GM12873 (cell line): Measurements from ENCODE around the gene HS6ST3.

Source experiments
- CTCF ChIP-seq: IDR thresholded peaks from 2 replicates; pipeline ENCODE4 v1.5.1; 2012; ENCODE audit warnings: low read depth, mild to moderate bottlenecking, moderate library complexity, low read length, control low read depth; ENCODE audit not compliant: insufficient read depth; ENCODE audit errors: missing control alignments

The HS6ST3 gene

DNA sequence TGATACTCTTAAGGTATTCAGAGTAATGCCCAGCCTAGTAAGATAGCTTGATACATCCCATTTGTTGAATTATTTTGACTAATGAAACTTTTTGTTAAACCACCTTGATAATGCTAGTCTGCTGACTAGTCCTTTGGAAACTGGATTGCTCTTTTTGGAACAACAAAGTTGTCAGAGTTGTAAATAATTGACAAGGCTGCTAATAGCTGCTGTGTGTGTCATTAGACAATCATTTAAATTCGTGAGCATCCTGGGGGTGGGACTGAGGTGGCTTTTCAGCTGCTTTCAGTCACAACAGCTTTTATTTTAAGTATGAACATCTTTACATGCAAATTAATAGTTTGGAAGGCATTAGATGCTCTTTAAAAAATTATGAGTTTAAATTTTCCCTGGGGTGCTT, 153.5 kb downstream of the HS6ST3 start:
- no peak for TF ChIP-seq CTCF

GRCh38 chr13:96248103-96248502, 158.2 kb downstream of the HS6ST3 start:
- no peak for TF ChIP-seq CTCF

DNA sequence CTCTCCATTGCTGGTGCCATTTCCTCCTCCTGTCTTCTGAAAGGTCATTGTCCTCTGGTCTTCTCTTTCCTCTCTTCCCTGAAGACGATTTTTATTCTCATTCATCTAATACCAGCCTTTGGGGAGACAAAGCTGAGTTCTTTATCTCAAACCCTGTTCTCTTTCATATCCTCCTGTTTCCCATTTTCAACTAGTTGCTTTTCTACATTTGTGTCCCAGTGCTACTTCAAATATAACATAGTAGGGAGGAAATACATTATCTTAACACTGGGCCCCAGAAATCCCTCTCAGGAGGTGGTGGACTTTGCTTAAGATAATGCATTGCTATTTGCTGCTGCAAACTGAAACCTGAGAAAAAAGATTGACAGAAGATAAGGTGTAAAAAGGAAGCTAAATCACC, 159.1 kb downstream of the HS6ST3 start:
- no peak for TF ChIP-seq CTCF

GRCh38 chr13:96252903-96253302, 163.0 kb downstream of the HS6ST3 start:
- no peak for TF ChIP-seq CTCF

DNA sequence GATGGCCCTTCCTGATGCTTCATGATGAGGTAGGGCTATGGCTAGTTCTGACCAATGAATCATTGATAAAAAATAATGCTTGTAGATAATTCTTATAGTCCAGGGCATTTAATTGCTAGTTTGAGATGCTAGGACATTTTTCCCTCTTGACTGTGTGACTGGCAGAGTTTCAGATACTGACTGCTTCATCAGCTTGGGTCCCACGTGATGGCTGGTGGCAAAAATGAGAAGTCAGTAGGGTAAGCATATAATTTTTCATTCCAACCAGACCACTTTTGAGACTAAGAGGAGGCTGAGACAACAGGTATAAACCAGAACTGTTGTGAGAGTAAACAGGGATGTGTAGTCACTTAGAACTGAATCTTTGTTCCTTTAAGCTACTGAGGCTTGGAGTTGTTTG, 183.3 kb downstream of the HS6ST3 start:
- no peak for TF ChIP-seq CTCF

GRCh38 chr13:96274046-96274445, 184.1 kb downstream of the HS6ST3 start:
- no peak for TF ChIP-seq CTCF

DNA sequence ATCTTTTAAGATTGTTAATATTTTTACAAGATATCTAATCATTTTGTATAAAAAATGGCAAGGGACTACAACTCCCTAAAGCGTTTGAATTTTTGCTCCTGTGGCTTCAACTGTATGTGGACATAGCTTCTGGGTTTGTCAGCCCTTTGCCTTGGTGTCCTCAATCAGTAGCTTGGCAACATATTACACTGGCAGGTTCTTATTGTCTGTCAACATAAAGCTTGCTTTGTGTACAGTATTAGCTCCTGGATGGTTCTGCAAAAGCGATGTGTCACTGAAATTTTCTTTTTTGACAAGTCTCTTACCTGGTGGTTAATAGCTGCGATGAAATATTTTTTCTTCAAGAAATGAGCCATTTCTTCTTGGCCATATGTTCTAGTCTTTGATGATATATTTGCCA, 190.0 kb downstream of the HS6ST3 start:
- no peak for TF ChIP-seq CTCF

DNA sequence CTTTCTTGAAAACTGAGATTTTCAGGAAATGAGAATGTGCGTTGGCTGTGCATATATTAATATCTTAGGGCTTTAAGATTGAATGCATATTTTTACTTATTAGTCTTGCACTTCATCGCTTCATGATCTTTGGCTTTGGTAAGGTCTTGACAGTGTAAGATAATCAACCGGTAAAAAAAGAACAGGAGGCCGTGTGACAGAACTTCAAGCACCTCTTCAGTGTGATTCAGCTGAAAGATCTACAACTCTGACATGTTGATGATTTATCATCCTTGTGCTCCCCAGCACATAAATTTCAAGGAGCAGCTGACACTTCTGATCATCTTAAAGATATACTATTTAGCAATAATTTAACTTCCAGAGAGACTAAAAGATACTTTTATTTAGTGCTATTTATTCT, 195.1 kb downstream of the HS6ST3 start:
- no peak for TF ChIP-seq CTCF
